Choroid plexus epithelial cell (primary cell): ENCODE results near the gene SAPCD2.

Source experiments
- DNase-seq: peaks from one replicate; pipeline ENCODE4 v3.0.0-alpha.2; 2010; ENCODE audit warnings: low read depth
- H3K4me3 ChIP-seq: 2 replicates; pipeline ENCODE4 v1.5.1; 2011; ENCODE audit warnings: low read depth, mild to moderate bottlenecking, control low read depth, low read length, moderate library complexity
- CTCF ChIP-seq: conservative IDR thresholded peaks from 2 replicates; pipeline ENCODE4 v1.5.1; 2011; ENCODE audit warnings: low read depth, mild to moderate bottlenecking, control low read depth, inconsistent platforms, low read length, moderate library complexity

Gene SAPCD2

GRCh38 chr9:137051145-137051724 lies 19.1 kb downstream of the SAPCD2 start:
- no peak overlapping the region for H3K4me3 ChIP-seq
- DNase-seq, result no peak
- no peak for TF ChIP-seq CTCF

GRCh38 chr9:137050570-137050969 lies 19.8 kb downstream of the SAPCD2 start:
- no peak overlapping the region for H3K4me3 ChIP-seq
- no peak for TF ChIP-seq CTCF
- no peak for DNase-seq

- DNase-seq, result peak; percentile 59
- H3K4me3 ChIP-seq, result no peak overlapping the region
- TF ChIP-seq CTCF, result peak; percentile 67
Observed at GRCh38 chr9:137049544-137050449, 20.6 kb downstream of the SAPCD2 start.

- no peak for DNase-seq
- no peak overlapping the region for H3K4me3 ChIP-seq
- no peak for TF ChIP-seq CTCF
Observed at GRCh38 chr9:137048655-137049543, 21.5 kb downstream of the SAPCD2 start.

- TF ChIP-seq CTCF, result peak; percentile 87
- H3K4me3 ChIP-seq, result peak within 1 kb of the TSS; percentile 55
- DNase-seq, result peak; percentile 68
Observed at GRCh38 chr9:137046088-137046787, 24.1 kb downstream of the SAPCD2 start, which contains the start of gene NPDC1. Gene NPDC1 (minus strand): TSS chr9:137046177. CDS start chr9:137045989, 188 bp downstream.
